OCI-M2 (cell line): ENCODE results near the gene IRAK2.
A peak's percentile ranks its signal among the peaks of the same experiment; 100 is the strongest.

ENCODE experiments used
- DNase-seq: peaks from one replicate; lab custom pipeline; 2025; ENCODE audit not compliant: unreplicated experiment; lab: John Stamatoyannopoulos, UW

The IRAK2 gene

DNA sequence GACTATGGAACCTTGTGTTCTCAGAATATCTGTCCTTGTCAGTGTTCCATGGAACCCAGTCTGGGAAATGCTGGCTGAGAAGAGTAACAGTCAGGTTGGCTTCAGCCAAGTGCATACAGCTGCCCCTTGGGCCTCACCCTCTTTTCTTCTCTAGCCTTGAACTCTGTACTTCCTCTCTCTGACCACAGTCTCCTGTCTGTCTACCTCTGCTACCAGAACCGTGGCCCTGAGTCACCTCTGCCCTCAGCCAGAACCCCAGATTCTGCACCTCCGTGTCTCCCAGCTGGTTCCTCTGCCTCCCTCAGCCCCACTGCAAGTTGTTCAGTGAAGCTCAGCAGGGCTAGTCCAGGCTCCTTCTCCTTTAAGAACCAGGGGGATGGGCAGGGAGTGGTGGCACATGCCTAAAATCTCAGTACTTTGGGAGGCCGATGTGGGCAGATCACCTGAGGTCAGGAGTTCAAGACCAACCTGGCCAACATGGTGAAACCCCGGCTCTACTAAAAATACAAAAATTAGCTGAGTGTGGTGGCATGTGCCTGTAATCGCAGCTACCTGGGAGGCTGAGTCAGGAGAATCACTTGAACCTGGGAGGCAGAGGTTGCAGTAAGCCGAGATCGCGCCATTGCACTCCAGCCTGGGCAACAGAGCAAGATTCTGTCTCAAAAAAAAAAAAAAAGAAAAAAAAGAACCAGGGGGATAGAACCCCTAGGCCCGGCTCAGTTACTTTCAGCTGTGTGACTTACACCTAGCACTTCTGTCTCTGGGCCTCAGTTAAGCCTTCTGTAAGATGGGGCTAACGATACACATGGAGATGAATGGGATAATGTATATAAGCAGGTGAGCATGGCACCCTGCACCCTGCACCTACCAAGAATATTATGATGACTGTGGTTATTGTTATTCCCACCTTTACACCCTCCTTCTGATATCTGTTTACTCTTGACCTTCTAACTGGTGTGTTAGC lies 59.2 kb downstream of the IRAK2 start:
- no peak for DNase-seq

GRCh38 chr3:10224794-10225665 lies 60.3 kb downstream of the IRAK2 start:
- no peak for DNase-seq

DNA sequence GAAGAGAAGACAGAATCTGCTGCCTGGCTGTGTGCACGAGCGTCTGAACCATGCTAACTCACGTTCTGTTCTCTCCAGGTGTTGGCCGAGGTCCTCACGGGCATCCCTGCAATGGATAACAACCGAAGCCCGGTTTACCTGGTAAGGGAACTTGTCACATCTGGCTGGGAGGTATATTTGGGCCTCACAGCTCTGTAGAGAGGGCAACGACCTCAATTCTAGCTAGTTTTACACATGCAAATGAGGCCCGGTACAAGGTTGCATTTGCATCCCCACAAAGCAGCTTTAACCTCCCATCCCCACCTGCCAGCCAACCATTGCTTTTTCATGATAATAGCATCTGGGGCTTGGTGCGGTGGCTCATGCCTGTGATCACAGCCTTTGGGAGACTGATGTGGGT lies 61.6 kb downstream of the IRAK2 start:
- no peak for DNase-seq

DNA sequence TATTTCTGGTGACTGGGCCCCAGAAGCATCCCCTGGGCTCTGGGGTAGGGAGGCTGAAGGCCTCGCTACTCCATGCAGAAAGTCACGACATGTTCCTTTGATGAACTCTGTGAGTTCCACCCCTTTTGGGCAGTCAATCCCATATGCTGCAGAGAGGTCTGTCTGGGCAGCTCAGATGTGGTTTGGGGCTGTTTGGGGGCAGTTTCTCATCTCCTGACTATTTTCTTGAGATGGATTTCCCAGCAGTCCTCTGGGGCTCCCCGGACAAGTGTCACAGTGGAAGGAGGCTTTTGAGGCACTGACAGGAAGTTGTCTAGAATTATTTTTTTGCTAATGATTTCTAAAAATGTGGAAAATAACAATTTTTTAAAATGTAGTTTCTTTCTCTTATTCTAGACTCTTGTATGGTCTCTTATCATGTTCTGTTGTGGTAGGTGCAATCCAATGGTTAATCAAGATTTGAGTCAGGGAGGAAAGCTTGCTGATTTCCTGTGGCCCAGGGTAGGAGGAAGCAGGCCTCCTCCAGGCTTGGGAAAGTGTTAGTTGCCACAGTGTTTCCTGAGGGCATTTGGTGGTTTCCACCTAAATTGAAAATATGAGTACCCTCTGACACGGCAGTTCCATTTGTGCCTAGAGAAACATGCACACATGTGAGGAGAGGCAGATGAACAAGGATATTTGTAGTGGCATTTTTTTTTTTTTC lies 63.7 kb downstream of the IRAK2 start:
- DNase-seq, result no peak

- DNase-seq, result no peak
These were observed 64.9 kb downstream of the IRAK2 start for GRCh38 chr3:10229576-10229975.

GRCh38 chr3:10232137-10232536 lies 67.4 kb downstream of the IRAK2 start:
- DNase-seq, result no peak

DNA sequence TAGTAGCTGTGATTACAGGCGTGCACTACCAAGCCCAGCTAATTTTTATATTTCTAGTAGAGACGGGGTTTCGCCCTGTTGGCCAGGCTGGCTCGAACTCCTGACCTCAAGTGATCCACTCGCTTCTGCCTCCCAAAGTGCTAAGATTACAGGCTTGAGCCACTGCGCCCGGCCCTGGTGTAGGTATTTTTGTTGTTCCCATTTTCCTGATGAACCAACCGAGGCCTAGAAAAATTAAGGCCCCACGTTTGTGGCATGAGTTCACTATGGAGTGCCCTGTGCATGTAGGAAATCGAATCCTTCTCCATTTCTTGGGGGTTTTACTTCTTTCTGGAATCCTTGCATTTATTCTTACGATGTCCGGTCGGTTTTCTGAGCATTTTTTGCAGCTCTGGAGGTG lies 69.3 kb downstream of the IRAK2 start:
- no peak for DNase-seq

DNA sequence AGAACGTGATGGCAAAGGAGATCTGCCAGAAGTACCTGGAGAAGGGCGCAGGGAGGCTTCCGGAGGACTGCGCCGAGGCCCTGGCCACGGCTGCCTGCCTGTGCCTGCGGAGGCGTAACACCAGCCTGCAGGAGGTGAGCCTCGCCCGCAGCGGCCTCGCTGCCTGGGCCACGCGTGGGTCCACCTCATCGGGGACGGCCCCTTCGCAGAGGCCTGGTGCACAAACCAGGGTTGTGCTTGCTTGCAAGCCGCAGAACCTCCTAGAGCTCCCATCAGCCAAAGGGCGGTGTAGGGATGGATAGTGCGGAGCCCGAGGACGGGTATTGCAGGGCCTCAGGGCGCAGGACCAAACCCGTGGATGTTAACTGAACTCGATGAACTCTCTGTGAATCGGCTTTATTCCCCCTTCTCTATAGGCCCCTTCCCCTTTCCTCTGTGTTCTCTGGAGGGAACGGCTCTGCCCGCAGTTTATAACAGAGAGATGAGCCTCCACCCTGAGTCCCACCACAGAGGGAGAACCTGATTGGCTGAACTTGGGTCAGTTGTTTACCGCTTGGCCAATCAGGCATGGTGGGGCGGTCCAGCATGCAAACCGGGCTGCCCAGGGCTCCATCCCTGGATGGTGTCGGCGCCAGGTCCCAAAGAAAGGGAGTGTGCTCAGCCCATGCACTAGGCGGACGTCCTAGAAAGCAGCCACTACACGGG lies 70.0 kb downstream of the IRAK2 start:
- no peak for DNase-seq

GRCh38 chr3:10235551-10235950 lies 70.8 kb downstream of the IRAK2 start:
- no peak for DNase-seq

- DNase-seq, result no peak
These were observed 73.8 kb downstream of the IRAK2 start for GRCh38 chr3:10238345-10239183.

DNA sequence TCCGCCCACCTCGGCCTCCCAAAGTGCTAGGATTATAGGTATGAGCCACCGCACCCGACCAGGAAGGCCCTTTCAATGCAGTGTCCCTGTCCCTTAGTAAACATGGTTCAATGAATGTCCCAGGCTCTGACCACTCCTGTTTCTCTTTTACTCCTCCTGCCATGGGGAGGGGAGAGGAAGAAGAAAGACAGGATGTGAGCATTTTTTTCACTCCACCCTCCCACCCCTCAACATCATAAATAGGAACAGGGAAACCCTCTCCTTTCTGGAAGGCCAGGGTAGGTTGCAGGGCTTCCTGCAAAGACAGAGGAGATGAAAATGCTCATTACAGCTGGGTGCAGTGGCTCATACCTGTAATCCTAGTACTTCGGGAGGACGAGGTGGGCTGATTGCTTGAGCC lies 76.1 kb downstream of the IRAK2 start:
- DNase-seq, result no peak

DNA sequence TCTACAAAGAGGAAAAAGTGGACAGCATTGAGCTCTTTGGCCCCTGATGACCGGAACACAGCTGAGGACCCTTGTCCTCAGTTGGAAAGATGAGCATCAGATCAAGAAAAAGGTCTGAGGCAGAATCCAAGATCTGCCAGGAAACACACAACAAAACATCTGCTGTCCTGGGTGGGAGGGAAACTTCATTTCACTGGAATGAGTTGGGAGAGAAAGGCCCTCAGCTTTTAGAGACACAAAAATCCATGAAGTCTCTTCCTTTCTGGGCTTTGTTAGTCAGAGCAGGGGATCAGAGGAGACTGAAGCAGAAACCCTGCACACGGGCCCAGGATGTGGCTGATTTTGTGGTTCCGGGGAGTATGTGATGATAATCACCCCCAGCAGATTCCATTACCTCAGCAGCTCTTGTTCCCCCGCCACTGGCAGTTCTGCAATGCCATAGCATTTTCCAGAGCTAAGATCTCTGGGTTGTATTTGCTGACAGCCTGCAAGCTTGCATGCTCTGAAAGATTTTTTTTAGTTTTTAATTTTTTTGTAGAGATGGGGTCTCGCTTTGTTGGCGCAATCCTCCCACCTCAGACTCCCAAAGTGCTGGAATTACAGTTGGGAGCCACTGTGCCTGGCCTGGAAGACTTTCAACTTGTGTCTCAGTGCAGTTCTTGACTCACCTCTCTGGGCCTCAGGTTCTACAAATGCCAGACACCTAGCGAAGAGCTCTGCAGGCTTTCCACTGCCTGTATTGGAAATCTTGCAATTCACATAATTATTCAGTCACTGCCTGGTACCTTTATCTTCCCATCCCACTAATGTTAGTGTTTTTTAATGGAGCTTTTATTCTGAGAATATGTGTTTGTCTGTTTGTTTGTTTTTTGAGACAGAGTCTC lies 77.7 kb downstream of the IRAK2 start:
- no peak for DNase-seq

- no peak for DNase-seq
These were observed 79.3 kb downstream of the IRAK2 start for GRCh38 chr3:10244009-10244408.

GRCh38 chr3:10245081-10245712 lies 80.5 kb downstream of the IRAK2 start:
- no peak for DNase-seq

GRCh38 chr3:10247679-10248183 lies 83.0 kb downstream of the IRAK2 start:
- no peak for DNase-seq

GRCh38 chr3:10248184-10248983 lies 83.7 kb downstream of the IRAK2 start, which contains the start of gene TATDN2:
TSS of gene TATDN2 (plus strand) at chr3:10248459. CDS start at chr3:10249201, 742 bp downstream.
- peak; percentile 55 for DNase-seq
